Right lobe of liver (tissue), 4 donors: ENCODE results near the gene PTPRM.

Experiments
- CTCF ChIP-seq, 4 donors: fragments of 200-600 bp in 3 of 4; fragments of 450-650 bp in 1 of 4; IDR thresholded peaks; one replicate each; pipeline versions ENCODE4 v1.5.1 to v1.8.0; 2016 to 2022; ENCODE audit warnings: antibody characterized with exemption in 4 of 4, mild to moderate bottlenecking in 2 of 4
- POLR2A ChIP-seq: fragments of 450-650 bp; IDR thresholded peaks from one replicate; pipeline ENCODE4 v1.6.1; 2017; ENCODE audit warnings: antibody characterized with exemption, mild to moderate bottlenecking
- donor health status: DM: no; HTN: no; CAD: no.
- donor health status: DM: no; HTN: no; CAD: no.
- donor health status: DM: no; HTN: yes; CAD: no.

GRCh38 chr18:8194431-8194830, 627.3 kb downstream of the PTPRM start:
- TF ChIP-seq CTCF (IDR thresholded peaks at IDR 0.05) (no peak), POLR2A (no peak)
